Body of pancreas (tissue), 4 donors: Measurements from ENCODE around the gene LRRFIP1.

Source experiments
- CTCF ChIP-seq, 7 experiments: fragments of 450-650 bp in 4 of 7; fragments of 200-600 bp in 3 of 7; sonication (generic) in 3 of 7; IDR thresholded peaks; one replicate each; pipeline ENCODE4 v1.5.1; 2016 to 2019; ENCODE audit warnings: antibody characterized with exemption in 7 of 7
- POLR2A ChIP-seq, 3 donors: fragments of 450-650 bp; IDR thresholded peaks; one replicate each; pipeline ENCODE4 v1.6.1; 2016; ENCODE audit warnings: antibody characterized with exemption in 3 of 3, mild to moderate bottlenecking in 2 of 3

GRCh38 chr2:237661799-237662328 lies 34.5 kb downstream of the LRRFIP1 start:
- TF ChIP-seq CTCF (IDR thresholded peaks at IDR 0.05) = no peak
- no peak for TF ChIP-seq POLR2A (IDR thresholded peaks at IDR 0.05)
